Fibroblast of skin of scalp (primary cell): ENCODE data around the gene RAPGEF1.
"Not testable (repeated sequence)": the region's sequence is repeated elsewhere in the genome, so short reads cannot be mapped to it uniquely, and the experiment has no call there.

Experiments
- DNase-seq: peaks from one replicate; pipeline ENCODE4 v3.0.0-alpha.2; 2013

RAPGEF1 gene

GRCh38 chr9:131668439-131669268 is 71.2 kb downstream of the RAPGEF1 start:
- DNase-seq: peak; percentile 74

GRCh38 chr9:131668057-131668438 is 71.8 kb downstream of the RAPGEF1 start:
- no peak for DNase-seq

- no peak for DNase-seq
Measured at GRCh38 chr9:131667576-131667975, 72.3 kb downstream of the RAPGEF1 start.

GRCh38 chr9:131666774-131667173 is 73.1 kb downstream of the RAPGEF1 start:
- DNase-seq: no peak

- DNase-seq: no peak
Measured at GRCh38 chr9:131666029-131666428, 73.8 kb downstream of the RAPGEF1 start.

- no peak for DNase-seq
Measured at GRCh38 chr9:131663288-131663687, 76.6 kb downstream of the RAPGEF1 start.

- not testable (repeated sequence) for DNase-seq
Measured at GRCh38 chr9:131662289-131662621, 77.6 kb downstream of the RAPGEF1 start.

GRCh38 chr9:131661568-131662288 is 78.1 kb downstream of the RAPGEF1 start:
- DNase-seq: no peak

- DNase-seq: peak; percentile 69
Measured at GRCh38 chr9:131660466-131661405, 79.1 kb downstream of the RAPGEF1 start.

- peak; percentile 85 for DNase-seq
Measured at GRCh38 chr9:131658377-131659129, 81.3 kb downstream of the RAPGEF1 start.

GRCh38 chr9:131657940-131658339 is 81.9 kb downstream of the RAPGEF1 start:
- DNase-seq: peak; percentile 82

GRCh38 chr9:131657456-131657855 is 82.4 kb downstream of the RAPGEF1 start:
- no peak for DNase-seq

- DNase-seq: no peak
Measured at GRCh38 chr9:131657037-131657377, 82.9 kb downstream of the RAPGEF1 start.

GRCh38 chr9:131656356-131657036 is 83.4 kb downstream of the RAPGEF1 start:
- no peak for DNase-seq

- not testable (repeated sequence) for DNase-seq
Measured at GRCh38 chr9:131654369-131654768, 85.5 kb downstream of the RAPGEF1 start.

GRCh38 chr9:131651599-131651998 is 88.3 kb downstream of the RAPGEF1 start:
- no peak for DNase-seq

GRCh38 chr9:131651160-131651559 is 88.7 kb downstream of the RAPGEF1 start:
- DNase-seq: no peak

GRCh38 chr9:131650254-131650653 is 89.6 kb downstream of the RAPGEF1 start:
- peak; percentile 55 for DNase-seq

GRCh38 chr9:131649646-131650045 is 90.2 kb downstream of the RAPGEF1 start:
- DNase-seq: no peak

GRCh38 chr9:131645078-131645776 is 94.6 kb downstream of the RAPGEF1 start:
- DNase-seq: peak; percentile 59

GRCh38 chr9:131642496-131643083 is 97.3 kb downstream of the RAPGEF1 start:
- DNase-seq: no peak
